GM12878 (cell line): ENCODE measurements around the gene CD300LG. TPM values are rescaled to one million over a fixed set of nuclear protein-coding genes. Genes with fewer than 3 reads are reported as not detected.

Experiments
- ATAC-seq: fragments of 200-7000 bp; cut with Tn5 transposase; 3 replicates; pipeline ENCODE4 v1.9.1; 2020; ENCODE audit warnings: mild to moderate bottlenecking, moderate library complexity
- BruUV-seq: library from RNA; stranded (reverse); fragments of 400-500 nt; replicated peaks from 2 replicates; lab custom pipeline; 2021; lab: Mats Ljungman, UMichigan
- CTCF ChIA-PET: fragments of 300-600 bp; sonication (Branson Sonifier 250); formaldehyde crosslinking; extraction: SDS; loops from one replicate; lab custom pipeline; 2021; ENCODE audit warnings: inconsistent platforms; lab: Yijun Ruan, JAX
- POLR2A ChIA-PET: fragments of 350-600 bp; formaldehyde crosslinking; extraction: SDS; loops from one replicate; lab custom pipeline; 2021; ENCODE audit warnings: inconsistent platforms; lab: Charles Lee
- RAD21 ChIA-PET: fragments of 300-600 bp; sonication (Branson Sonifier 250); formaldehyde crosslinking; loops from one replicate; lab custom pipeline; 2023; ENCODE audit warnings: antibody characterized with exemption; ENCODE audit not compliant: unreplicated experiment; lab: Charles Lee
- SMC1A ChIA-PET: fragments of 300-600 bp; sonication (Branson Sonifier 250); formaldehyde crosslinking; loops from one replicate; lab custom pipeline; 2023; ENCODE audit not compliant: unreplicated experiment, uncharacterized antibody; lab: Charles Lee
- DNase-seq: peaks from one replicate; pipeline ENCODE4 v3.0.0-alpha.2; 2011; ENCODE audit warnings: low read depth, low spot score
- FAIRE-seq: peaks from 3 replicates; lab custom pipeline; 2011; peaks lifted over from hg19 to GRCh38; lab: Jason Lieb, UNC
- H2AFZ ChIP-seq: 2 replicates; pipeline ENCODE4 v1.6.0; 2011; ENCODE audit warnings: low read depth, low read length, control low read depth; ENCODE audit not compliant: control insufficient read depth
- H3K27ac ChIP-seq: 2 replicates; pipeline ENCODE4 v1.5.1; 2011; ENCODE audit warnings: control low read depth; ENCODE audit not compliant: control insufficient read depth, insufficient read depth
- H3K27me3 ChIP-seq, 2 experiments: replicated peaks in 1 of 2; 2 replicates each; pipeline versions ENCODE4 v1.6.0 to v1.6.1; 2011; ENCODE audit warnings: low read length in 1 of 2; ENCODE audit not compliant: control insufficient read depth in 2 of 2, insufficient read depth in 2 of 2
- H3K36me3 ChIP-seq, 2 experiments: 2 replicates each; pipeline ENCODE4 v1.5.1; 2011; ENCODE audit warnings: low read length in 1 of 2; ENCODE audit not compliant: control insufficient read depth in 2 of 2, insufficient read depth in 2 of 2
- H3K4me1 ChIP-seq: 2 replicates; pipeline ENCODE4 v1.6.1; 2011; ENCODE audit warnings: mild to moderate bottlenecking, low read length, moderate library complexity, mixed read lengths; ENCODE audit not compliant: control insufficient read depth, insufficient read depth
- H3K4me2 ChIP-seq: 2 replicates; pipeline ENCODE4 v1.6.0; 2011; ENCODE audit warnings: control low read depth; ENCODE audit not compliant: control insufficient read depth, insufficient read depth
- H3K4me3 ChIP-seq: fragments of 200-600 bp; sonication (generic); 2 replicates; pipeline ENCODE4 v1.5.1; 2016
- H3K79me2 ChIP-seq: 2 replicates; pipeline ENCODE4 v1.6.0; 2011; ENCODE audit warnings: low read length; ENCODE audit not compliant: control insufficient read depth, insufficient read depth
- H3K9ac ChIP-seq: 2 replicates; pipeline ENCODE4 v1.8.0; 2011; ENCODE audit warnings: low read length, control low read depth, mixed read lengths; ENCODE audit not compliant: control insufficient read depth, insufficient read depth
- H3K9me3 ChIP-seq: replicated peaks from 3 replicates; pipeline ENCODE4 v1.5.1; 2011; ENCODE audit warnings: mild to moderate bottlenecking, low read length; ENCODE audit not compliant: control insufficient read depth, insufficient read depth
- H4K20me1 ChIP-seq: 2 replicates; pipeline ENCODE4 v1.6.0; 2011; ENCODE audit not compliant: control insufficient read depth, insufficient read depth
- DPF2 ChIP-seq: fragments of 450-650 bp; IDR thresholded peaks from 2 replicates; pipeline ENCODE4 v1.6.1; 2017; ENCODE audit warnings: mild to moderate bottlenecking
- JUND ChIP-seq: IDR thresholded peaks from 2 replicates; pipeline ENCODE4 v1.6.1; 2012; ENCODE audit warnings: low read depth, mild to moderate bottlenecking, low read length, improper control_type of control experiment, moderate library complexity
- NR2C2 ChIP-seq: IDR thresholded peaks from 2 replicates; pipeline ENCODE4 v1.6.1; 2011; ENCODE audit warnings: borderline replicate concordance, low read depth; ENCODE audit not compliant: control insufficient read depth, insufficient read length
- RELB ChIP-seq: fragments of 450-650 bp; IDR thresholded peaks from 2 replicates; pipeline ENCODE4 v1.6.1; 2017; ENCODE audit warnings: low read depth, mild to moderate bottlenecking, moderate library complexity
- SREBF1 ChIP-seq: IDR thresholded peaks from 2 replicates; pipeline ENCODE4 v1.6.1; 2012; ENCODE audit warnings: mild to moderate bottlenecking, low read length
- STAT3 ChIP-seq: IDR thresholded peaks from 2 replicates; pipeline ENCODE4 v1.6.1; 2011; ENCODE audit warnings: low read depth, low read length, improper control_type of control experiment
- SUPT20H ChIP-seq: IDR thresholded peaks from 2 replicates; pipeline ENCODE4 v1.6.1; 2011; ENCODE audit warnings: low read depth, mild to moderate bottlenecking, low read length, moderate library complexity, borderline replicate concordance; ENCODE audit not compliant: control insufficient read depth
- ZBTB4 ChIP-seq: fragments of 450-650 bp; formaldehyde crosslinking; IDR thresholded peaks from 2 replicates; pipeline ENCODE4 v1.4.0; 2022; ENCODE audit warnings: mild to moderate bottlenecking, moderate library complexity
- ZNF274 ChIP-seq: IDR thresholded peaks from one replicate; pipeline ENCODE4 v1.8.0; 2011; ENCODE audit not compliant: insufficient read length, insufficient read depth
- WGBS: methylation state at CpG from one replicate; pipeline ENCODE4 v1.1.6; 2016; ENCODE audit warnings: low lambda C conversion rate; ENCODE audit not compliant: insufficient replicate concordance, insufficient coverage; ENCODE audit errors: missing lambda C conversion rate; 5-methylcytosine and 5-hydroxymethylcytosine counted together
- in situ Hi-C: fragments of 300-500 bp; cut with MboI; formaldehyde crosslinking; loops from 9 replicates; pipeline ENCODE4 v1.14.3; 2018; ENCODE audit warnings: mixed read lengths
- intact Hi-C: fragments of 100-400 bp; cut with micrococcal nuclease; formaldehyde crosslinking; loops from one replicate; pipeline ENCODE4 v1.14.2; 2022; ENCODE audit not compliant: unreplicated experiment
- polyA plus RNA-seq, 11 experiments: library from polyadenylated mRNA; depleted of rRNA in 4 of 11; unstranded in 6 of 11; stranded (reverse) in 5 of 11; fragments of >200 nt; fragmentation: Nextera tagmentation in 4 of 11; fragmentation: Illumina TruSeq in 1 of 11; extraction: Ambion mirVana in 4 of 11; extraction: Trizol in 1 of 11; gene quantifications; 1 replicate in 1 of 11; 2 replicates in 10 of 11; pipeline versions ENCODE4 v1.2.1 to v1.2.3, GENCODE V29; 2011 to 2016; ENCODE audit warnings: inconsistent platforms in 2 of 11, missing spikeins in 2 of 11, low read depth in 1 of 11
- total RNA-seq, 4 experiments: library from RNA; depleted of rRNA in 3 of 4; stranded (reverse); fragments of >200 nt in 3 of 4; fragmentation: Illumina TruSeq in 1 of 4; extraction: Trizol in 1 of 4; gene quantifications; 2 replicates each; pipeline versions ENCODE4 v1.2.1 to v1.2.3, GENCODE V29; 2013 to 2021

The CD300LG gene
- total and polyA plus RNA-seq, 10 of the 15 experiments (the other 5 are each of a cell fraction or from before 2014, with no cell fraction given) = not detected

GRCh38 chr17:43888548-43888947, 41.6 kb downstream of the CD300LG start (continued):
- TF ChIP-seq SREBF1 (no peak), NR2C2 (no peak), DPF2 (no peak), SUPT20H (no peak)
- TF ChIP-seq, all 136 proteins: peak for 0

DNA sequence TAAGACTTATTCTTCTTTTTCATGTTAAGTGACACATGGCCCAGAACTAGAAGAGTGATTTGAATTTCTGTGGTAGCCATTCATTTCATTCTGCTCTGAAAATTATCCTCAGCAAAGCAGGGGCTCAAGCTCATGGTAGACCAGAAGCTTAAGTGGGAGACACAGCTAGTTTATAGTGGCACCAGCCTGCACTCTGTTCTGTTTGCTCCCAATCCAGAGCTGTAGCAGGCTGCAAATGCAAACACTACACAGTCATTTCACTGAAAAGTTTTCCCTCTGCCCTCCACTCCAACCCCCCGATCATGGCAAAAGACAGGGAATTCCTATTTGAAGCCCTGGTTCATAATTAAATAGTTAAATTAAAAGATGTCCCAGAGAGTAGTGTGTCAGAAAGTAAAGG, 43.3 kb downstream of the CD300LG start:
- Histone ChIP-seq H3K27me3 (no peaks in the 10 kb centered on the region), H3K4me2 (no peak overlapping the region), H3K9me3 (no peaks in the 10 kb centered on the region), H3K36me3 (no peaks in the 10 kb centered on the region), H3K4me1 (no peaks in the 10 kb centered on the region), H4K20me1 (no peaks in the 10 kb centered on the region), H3K27ac (no peak overlapping the region), H2AFZ (no peak overlapping the region), H3K9ac (no peak overlapping the region), H3K4me3 (no peak overlapping the region), H3K79me2 (no peaks in the 10 kb centered on the region)
- intact Hi-C loops = no loop called here
- ATAC-seq = no peak
- 89% methylated on average over 1 of the region's 1 CpG for WGBS
- POLR2A ChIA-PET = no interaction called here
- in situ Hi-C loops = no loop called here
- no TSS peak for BruUV-seq
- FAIRE-seq = no peak
- no peak for DNase-seq
- SMC1A ChIA-PET = interaction anchor here (0.6 kb wide), 1 partner anchor 10 kb away, joined by 3 read pairs; no protein-coding TSS in a partner anchor
- no peak for TF ChIP-seq ZBTB4 (CRISPR knock-in tag)
- TF ChIP-seq RELB = no peak
- no peak for TF ChIP-seq STAT3
- TF ChIP-seq ZNF274 = no peak
- TF ChIP-seq JUND = no peak
- CTCF ChIA-PET = no interaction called here
- RAD21 ChIA-PET = no interaction called here
